Transverse colon (tissue), 4 donors: Measurements from ENCODE around the gene SLC13A4. TPM values are rescaled to one million over a fixed set of nuclear protein-coding genes. Genes with fewer than 3 reads are reported as not detected.

ENCODE experiments used
- DNase-seq: peaks from one replicate; pipeline ENCODE4 v3.0.0-alpha.2; 2019
- H3K27ac ChIP-seq, 4 donors: fragments of 200-600 bp; sonication (generic); 2 replicates each; pipeline ENCODE4 v1.5.1; 2016 to 2018; ENCODE audit warnings: inconsistent platforms in 4 of 4
- H3K27me3 ChIP-seq: fragments of 200-600 bp; sonication (generic); 2 replicates; pipeline ENCODE4 v1.5.1; 2017; ENCODE audit warnings: inconsistent platforms
- H3K36me3 ChIP-seq, 4 donors: fragments of 200-600 bp; sonication (generic); 2 replicates each; pipeline ENCODE4 v1.5.1; 2017 to 2019; ENCODE audit warnings: inconsistent platforms in 4 of 4
- H3K4me1 ChIP-seq, 4 donors: fragments of 200-600 bp; sonication (generic); 2 replicates each; pipeline ENCODE4 v1.5.1; 2017 to 2020; ENCODE audit warnings: inconsistent platforms in 4 of 4
- H3K4me3 ChIP-seq, 4 donors: fragments of 200-600 bp; sonication (generic); 1 replicate in 1 of 4; 2 replicates in 3 of 4; pipeline versions ENCODE4 v1.5.1 to v1.6.1; 2017 to 2019; ENCODE audit warnings: inconsistent platforms in 4 of 4
- H3K9me3 ChIP-seq, 2 donors: fragments of 200-600 bp; sonication (generic); 2 replicates each; pipeline ENCODE4 v1.5.1; 2017 to 2019; ENCODE audit warnings: inconsistent platforms in 2 of 2
- EP300 ChIP-seq: sonication (generic); formaldehyde crosslinking; IDR thresholded peaks from one replicate; pipeline ENCODE4 v1.6.1; 2017; ENCODE audit warnings: antibody characterized with exemption, low read depth
- POLR2A ChIP-seq: fragments of 450-650 bp; IDR thresholded peaks from one replicate; pipeline ENCODE4 v1.6.1; 2016; ENCODE audit warnings: antibody characterized with exemption, mild to moderate bottlenecking, moderate library complexity
- POLR2AphosphoS5 ChIP-seq, 3 donors: sonication (generic); formaldehyde crosslinking; IDR thresholded peaks; one replicate each; pipeline ENCODE4 v1.6.1; 2016; ENCODE audit warnings: antibody characterized with exemption in 3 of 3
- WGBS, 2 donors: methylation state at CpG; one replicate each; pipeline ENCODE4 v1.1.5; 2018; ENCODE audit warnings: low coverage in 1 of 2; 5-methylcytosine and 5-hydroxymethylcytosine counted together
- in situ Hi-C, 4 donors: fragments of 200-750 bp; cut with MboI; loops; one replicate each; pipeline versions ENCODE4 v1.15.0 to v1.15.1; 2017; ENCODE audit warnings: low sequenced_read_pairs in 3 of 4, low pct_ligation_motif_present in 1 of 4, low pct_unique_long_range_greater_than_20kb in 1 of 4
- intact Hi-C: fragments of 100-400 bp; cut with DNase I; formaldehyde crosslinking; loops from one replicate; pipeline ENCODE4 v1.15.1; 2023; ENCODE audit warnings: low total_unique reads
- total RNA-seq, 4 donors: library from RNA; depleted of rRNA; stranded (reverse); fragments of >200 nt; gene quantifications; one replicate each; pipeline ENCODE4 v1.1.0, GENCODE V29; 2016
- TF ChIP-seq, protein P1 (sequence below), 5 experiments: fragments of 200-600 bp in 3 of 5; fragments of 450-650 bp in 2 of 5; sonication (generic) in 3 of 5; IDR thresholded peaks; 1 replicate in 2 of 5; 2 replicates in 3 of 5; pipeline ENCODE4 v1.5.1; 2016 to 2017; ENCODE audit warnings: antibody characterized with exemption in 5 of 5, inconsistent platforms in 3 of 5, mild to moderate bottlenecking in 2 of 5, moderate library complexity in 1 of 5

SLC13A4 gene
- total RNA-seq, 4 donors from 2014 or later, result 3.0 to 15.3 TPM; not detected in 2

DNA sequence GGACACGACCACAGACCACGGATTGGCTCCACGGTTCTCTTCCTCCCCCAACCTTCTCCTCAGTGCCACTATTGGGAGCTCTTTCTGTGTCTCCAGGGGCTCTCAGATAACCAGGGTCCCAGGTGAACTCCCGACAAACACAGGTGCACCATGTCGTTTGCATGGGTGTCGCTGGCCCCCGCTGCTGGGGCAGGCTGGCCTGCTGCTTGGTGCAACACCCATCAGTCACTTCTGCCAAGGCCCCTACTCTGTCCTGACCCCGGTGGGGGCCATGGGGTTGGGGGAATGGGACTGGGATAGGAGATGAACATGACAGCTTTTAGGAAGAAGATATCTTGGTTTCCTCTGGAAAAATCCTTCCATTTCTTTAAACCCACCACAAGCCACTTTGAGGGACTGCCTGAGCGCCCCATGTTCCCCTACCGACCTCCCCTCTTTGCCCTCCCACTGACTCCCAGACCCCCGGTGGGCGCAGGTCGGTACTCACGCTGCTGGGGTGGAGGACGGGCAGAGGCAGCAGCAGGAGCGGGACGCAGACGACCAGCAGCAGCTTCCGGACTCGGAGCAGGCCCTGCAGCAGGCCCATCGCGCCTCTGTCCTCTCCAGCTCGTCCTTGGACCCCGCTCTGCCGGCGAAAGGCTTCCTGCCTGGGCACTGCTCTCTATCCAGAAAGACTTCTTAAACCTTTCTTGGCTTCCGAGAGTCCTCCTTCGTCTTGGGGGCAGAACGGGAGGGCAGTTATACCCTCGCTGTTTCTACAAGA, 894 bp downstream of the SLC13A4 start:
- Histone ChIP-seq H3K27ac (no peak overlapping the region), H3K27me3 (no peaks in the 10 kb centered on the region), H3K4me1 (no peaks in the 10 kb centered on the region), H3K36me3 (no peaks in the 10 kb centered on the region), H3K4me3 (no peak overlapping the region), H3K9me3 (no peaks in the 10 kb centered on the region)
- in situ Hi-C loops (no loop called here), intact Hi-C loops (no loop called here)
- no peak for TF ChIP-seq EP300
- TF ChIP-seq POLR2AphosphoS5 (IDR thresholded peaks at IDR 0.05), result no peak
- TF ChIP-seq POLR2A, result no peak
- TF ChIP-seq, protein P1, sequence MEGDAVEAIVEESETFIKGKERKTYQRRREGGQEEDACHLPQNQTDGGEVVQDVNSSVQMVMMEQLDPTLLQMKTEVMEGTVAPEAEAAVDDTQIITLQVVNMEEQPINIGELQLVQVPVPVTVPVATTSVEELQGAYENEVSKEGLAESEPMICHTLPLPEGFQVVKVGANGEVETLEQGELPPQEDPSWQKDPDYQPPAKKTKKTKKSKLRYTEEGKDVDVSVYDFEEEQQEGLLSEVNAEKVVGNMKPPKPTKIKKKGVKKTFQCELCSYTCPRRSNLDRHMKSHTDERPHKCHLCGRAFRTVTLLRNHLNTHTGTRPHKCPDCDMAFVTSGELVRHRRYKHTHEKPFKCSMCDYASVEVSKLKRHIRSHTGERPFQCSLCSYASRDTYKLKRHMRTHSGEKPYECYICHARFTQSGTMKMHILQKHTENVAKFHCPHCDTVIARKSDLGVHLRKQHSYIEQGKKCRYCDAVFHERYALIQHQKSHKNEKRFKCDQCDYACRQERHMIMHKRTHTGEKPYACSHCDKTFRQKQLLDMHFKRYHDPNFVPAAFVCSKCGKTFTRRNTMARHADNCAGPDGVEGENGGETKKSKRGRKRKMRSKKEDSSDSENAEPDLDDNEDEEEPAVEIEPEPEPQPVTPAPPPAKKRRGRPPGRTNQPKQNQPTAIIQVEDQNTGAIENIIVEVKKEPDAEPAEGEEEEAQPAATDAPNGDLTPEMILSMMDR (IDR thresholded peaks at IDR 0.05), result no peak
- WGBS, 2 donors, result 89 to 100% methylated on average over 3 to 30 of the region's 30 CpGs
- no peak for DNase-seq

DNA sequence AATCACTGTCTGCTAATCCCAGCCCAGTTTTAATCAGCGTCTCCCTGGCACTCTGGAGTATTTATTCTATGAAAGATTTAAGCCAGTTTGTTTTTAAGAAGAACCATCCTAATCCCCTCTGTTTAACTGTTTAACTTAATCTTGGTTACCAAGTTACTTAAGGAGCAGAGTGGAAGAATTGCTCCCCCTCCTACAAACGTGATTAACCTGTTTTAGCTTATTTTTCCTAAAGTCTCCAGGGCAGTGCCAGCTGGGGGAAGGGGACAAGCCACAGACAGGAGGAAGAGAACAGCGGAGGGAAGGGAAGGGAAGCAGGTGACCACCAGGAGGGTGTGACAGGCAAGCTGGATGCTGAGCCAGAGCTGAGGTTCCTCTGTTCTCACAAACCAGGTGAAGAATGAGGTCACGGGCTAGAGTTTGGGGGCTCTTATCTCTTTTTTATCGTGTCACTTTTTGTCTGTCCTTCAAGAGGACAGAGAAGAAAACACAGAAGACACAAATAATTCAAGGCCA, 1.7 kb downstream of the SLC13A4 start:
- intact Hi-C loops, result no loop called here
- no peaks in the 10 kb centered on the region for H3K9me3 ChIP-seq
- no peak overlapping the region for H3K4me3 ChIP-seq
- H3K27ac ChIP-seq, result no peak overlapping the region
- no peaks in the 10 kb centered on the region for H3K27me3 ChIP-seq
- TF ChIP-seq, protein P1 (IDR thresholded peaks at IDR 0.05), result no peak
- no peak for TF ChIP-seq POLR2A
- no peak for TF ChIP-seq EP300
- TF ChIP-seq POLR2AphosphoS5 (IDR thresholded peaks at IDR 0.05), result no peak
- DNase-seq, result no peak
- H3K4me1 ChIP-seq, result no peaks in the 10 kb centered on the region
- no peaks in the 10 kb centered on the region for H3K36me3 ChIP-seq
- in situ Hi-C loops, result no loop called here
- 43 to 48% methylated on average over 3 to 5 of the region's 5 CpGs for WGBS, 2 donors

DNA sequence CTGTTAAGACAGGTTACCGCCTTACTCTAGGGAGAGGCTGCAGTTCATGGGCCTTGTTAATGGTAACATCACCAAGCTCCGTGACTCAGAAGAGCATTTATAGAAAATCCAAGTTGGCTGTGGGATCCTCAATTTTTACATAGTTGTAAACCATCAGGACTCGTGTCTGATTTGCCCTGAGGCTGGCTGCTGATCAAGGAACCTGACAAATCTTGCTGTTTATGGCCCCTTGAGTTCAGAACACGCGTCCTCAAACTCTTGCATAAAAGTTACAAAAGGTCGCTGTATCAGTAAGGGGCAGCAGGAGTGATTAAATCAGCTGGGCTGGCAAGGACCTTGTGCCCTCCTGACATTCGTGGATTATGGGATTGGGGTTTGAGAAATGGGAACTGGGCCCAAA, 4.6 kb downstream of the SLC13A4 start:
- DNase-seq, result no peak
- Histone ChIP-seq H3K4me3 (no peak overlapping the region), H3K36me3 (no peaks in the 10 kb centered on the region), H3K4me1 (no peaks in the 10 kb centered on the region), H3K27me3 (no peaks in the 10 kb centered on the region), H3K27ac (no peak overlapping the region), H3K9me3 (no peaks in the 10 kb centered on the region)
- intact Hi-C loops (no loop called here), in situ Hi-C loops (no loop called here)
- WGBS, 2 donors, result 73 to 85% methylated on average over 3 to 7 of the region's 7 CpGs
- no peak for TF ChIP-seq EP300
- TF ChIP-seq, protein P1 (IDR thresholded peaks at IDR 0.05), result no peak
- TF ChIP-seq POLR2A, result no peak
- TF ChIP-seq POLR2AphosphoS5 (IDR thresholded peaks at IDR 0.05), result no peak

DNA sequence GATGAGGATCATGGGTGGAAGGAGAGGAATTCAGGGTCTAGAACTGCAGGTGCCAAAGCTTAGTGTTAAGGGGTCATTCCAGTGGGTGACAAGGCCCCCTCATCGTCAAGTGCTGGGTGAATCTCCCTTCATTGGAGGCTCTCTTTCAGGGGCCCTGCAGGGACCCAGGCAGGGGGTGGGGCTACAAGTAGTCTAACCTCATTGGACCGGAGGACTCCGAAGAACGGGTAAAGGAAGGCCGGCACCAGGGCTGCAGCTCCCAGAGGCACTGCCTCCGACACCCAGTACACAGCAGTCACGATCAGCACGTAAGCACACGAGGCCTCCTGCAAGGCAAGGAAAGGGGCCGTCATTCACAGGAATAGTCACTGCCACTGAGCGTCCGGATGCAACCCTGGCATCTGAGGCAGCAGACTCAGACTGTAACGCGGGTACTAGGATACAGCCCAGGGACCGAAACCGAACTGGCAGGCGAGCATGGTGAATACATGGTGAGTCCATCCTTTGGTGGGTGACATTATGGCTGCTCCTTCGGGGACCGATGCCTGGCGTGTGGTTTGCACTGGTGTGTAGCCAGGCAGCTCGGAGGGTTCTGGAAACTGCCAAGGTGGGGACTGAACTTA, 6.7 kb downstream of the SLC13A4 start:
- in situ Hi-C loops (no loop called here), intact Hi-C loops (no loop called here)
- Histone ChIP-seq H3K36me3 (no peaks in the 10 kb centered on the region), H3K27ac (no peak overlapping the region), H3K4me3 (no peak overlapping the region), H3K4me1 (no peaks in the 10 kb centered on the region), H3K9me3 (no peaks in the 10 kb centered on the region), H3K27me3 (no peaks in the 10 kb centered on the region)
- DNase-seq, result no peak
- no peak for TF ChIP-seq POLR2A
- TF ChIP-seq, protein P1 (IDR thresholded peaks at IDR 0.05), result no peak
- no peak for TF ChIP-seq POLR2AphosphoS5 (IDR thresholded peaks at IDR 0.05)
- TF ChIP-seq EP300, result no peak
- 96% methylated on average over 21 of the region's 21 CpGs; no CpG with 5 or more reads in 1 of the 2 donors for WGBS, 2 donors
